ENCODE measurements around the gene XRCC3.

XRCC3 gene

GRCh38 chr14:103726474-103726873 lies 11.2 kb upstream of the XRCC3 start:
- DNase-seq (ENCODE audit: low read depth in 2 of 2): no peak

GRCh38 chr14:103725739-103726395 lies 10.6 kb upstream of the XRCC3 start:
- DNase-seq (ENCODE audit: low read depth in 2 of 2): no peak

GRCh38 chr14:103725001-103725682 lies 9.9 kb upstream of the XRCC3 start:
- no peak for DNase-seq (ENCODE audit: low read depth in 2 of 2)

- DNase-seq (ENCODE audit: low read depth in 2 of 2): no peak
Measured at GRCh38 chr14:103724116-103724515, 8.9 kb upstream of the XRCC3 start.

GRCh38 chr14:103723748-103724081 lies 8.5 kb upstream of the XRCC3 start:
- no peak for DNase-seq (ENCODE audit: low read depth in 2 of 2)

GRCh38 chr14:103721334-103722120 lies 6.3 kb upstream of the XRCC3 start:
- no peak for DNase-seq (ENCODE audit: low read depth in 2 of 2)

- DNase-seq (ENCODE audit: low read depth in 2 of 2): no peak
Measured at GRCh38 chr14:103719751-103720150, 4.5 kb upstream of the XRCC3 start.

- DNase-seq (ENCODE audit: low read depth in 2 of 2): no peak
Measured at GRCh38 chr14:103718572-103718971, 3.3 kb upstream of the XRCC3 start.

- no peak for DNase-seq (ENCODE audit: low read depth in 2 of 2)
Measured at GRCh38 chr14:103716899-103717411, 1.7 kb upstream of the XRCC3 start.

- no peak for DNase-seq (ENCODE audit: low read depth in 2 of 2)
Measured at GRCh38 chr14:103716091-103716801, 995 bp upstream of the XRCC3 start.

- no peak for DNase-seq (ENCODE audit: low read depth in 2 of 2)
Measured at GRCh38 chr14:103714063-103714724, 1.1 kb downstream of the XRCC3 start.

GRCh38 chr14:103713304-103714062 lies 1.8 kb downstream of the XRCC3 start:
- no peak for DNase-seq (ENCODE audit: low read depth in 2 of 2)

GRCh38 chr14:103712633-103713247 lies 2.5 kb downstream of the XRCC3 start:
- DNase-seq (ENCODE audit: low read depth in 2 of 2): no peak

- DNase-seq (ENCODE audit: low read depth in 2 of 2): no peak
Measured at GRCh38 chr14:103711516-103712431, 3.5 kb downstream of the XRCC3 start.

GRCh38 chr14:103710771-103711377 lies 4.4 kb downstream of the XRCC3 start:
- DNase-seq (ENCODE audit: low read depth in 2 of 2): no peak

- no peak for DNase-seq (ENCODE audit: low read depth in 2 of 2)
Measured at GRCh38 chr14:103709814-103710213, 5.4 kb downstream of the XRCC3 start.

- no peak for DNase-seq (ENCODE audit: low read depth in 2 of 2)
Measured at GRCh38 chr14:103708750-103709187, 6.5 kb downstream of the XRCC3 start.

GRCh38 chr14:103707329-103708263 lies 7.7 kb downstream of the XRCC3 start:
- DNase-seq (ENCODE audit: low read depth in 2 of 2): no peak
